Measurements from ENCODE around the gene TMEM185B.

DNA sequence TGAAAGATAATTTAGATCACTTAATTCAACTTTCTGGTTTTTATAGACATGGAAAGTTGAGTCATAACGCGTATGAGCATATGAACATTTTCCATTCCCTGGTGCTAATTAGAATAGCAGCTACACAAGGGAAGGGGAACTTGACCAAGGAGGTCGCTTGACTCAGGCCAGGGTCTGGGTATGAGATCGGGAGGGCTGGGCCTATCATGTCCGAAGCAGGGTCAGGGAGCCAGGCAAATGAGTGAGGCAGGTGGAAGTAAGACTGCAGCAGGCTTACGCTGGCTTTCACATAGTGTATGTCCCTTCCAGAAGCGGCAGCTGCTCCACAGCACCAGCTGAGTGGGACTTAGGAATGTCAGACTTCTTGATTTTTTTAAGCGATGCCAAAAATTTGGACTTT is 44.1 kb upstream of the TMEM185B start:
- TF ChIP-seq POLR2A (IDR thresholded peaks at IDR 0.05; ENCODE audit: low read depth, low read length): no peak
- TF ChIP-seq, protein P1, sequence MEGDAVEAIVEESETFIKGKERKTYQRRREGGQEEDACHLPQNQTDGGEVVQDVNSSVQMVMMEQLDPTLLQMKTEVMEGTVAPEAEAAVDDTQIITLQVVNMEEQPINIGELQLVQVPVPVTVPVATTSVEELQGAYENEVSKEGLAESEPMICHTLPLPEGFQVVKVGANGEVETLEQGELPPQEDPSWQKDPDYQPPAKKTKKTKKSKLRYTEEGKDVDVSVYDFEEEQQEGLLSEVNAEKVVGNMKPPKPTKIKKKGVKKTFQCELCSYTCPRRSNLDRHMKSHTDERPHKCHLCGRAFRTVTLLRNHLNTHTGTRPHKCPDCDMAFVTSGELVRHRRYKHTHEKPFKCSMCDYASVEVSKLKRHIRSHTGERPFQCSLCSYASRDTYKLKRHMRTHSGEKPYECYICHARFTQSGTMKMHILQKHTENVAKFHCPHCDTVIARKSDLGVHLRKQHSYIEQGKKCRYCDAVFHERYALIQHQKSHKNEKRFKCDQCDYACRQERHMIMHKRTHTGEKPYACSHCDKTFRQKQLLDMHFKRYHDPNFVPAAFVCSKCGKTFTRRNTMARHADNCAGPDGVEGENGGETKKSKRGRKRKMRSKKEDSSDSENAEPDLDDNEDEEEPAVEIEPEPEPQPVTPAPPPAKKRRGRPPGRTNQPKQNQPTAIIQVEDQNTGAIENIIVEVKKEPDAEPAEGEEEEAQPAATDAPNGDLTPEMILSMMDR (IDR thresholded peaks at IDR 0.05; ENCODE audit: extremely low read depth in 1 of 2, insufficient read depth in 1 of 2, low read depth in 1 of 2, low read length in 2 of 2): no peak
- TF ChIP-seq JUN (IDR thresholded peaks at IDR 0.05; ENCODE audit: borderline replicate concordance, insufficient read depth, insufficient read length, low read depth): no peak
